WTC11 (cell line): ENCODE results near the gene EPHA6. TPM values are rescaled to one million over a fixed set of nuclear protein-coding genes. Genes with fewer than 3 reads are reported as not detected.

Experiments
- ATAC-seq: fragments of 200-7000 bp; cut with Tn5 transposase; 2 replicates; pipeline ENCODE4 v1.10.0; 2021; ENCODE audit warnings: mild to moderate bottlenecking, moderate library complexity
- CTCF ChIA-PET: fragments of 300-600 bp; sonication (Branson Sonifier 250); formaldehyde crosslinking; loops from one replicate; lab custom pipeline; 2021; ENCODE audit warnings: antibody characterized with exemption; lab: Charles Lee
- POLR2A ChIA-PET: fragments of 350-600 bp; sonication (Branson Sonifier 250); formaldehyde crosslinking; loops from one replicate; lab custom pipeline; 2021; ENCODE audit warnings: antibody characterized with exemption; lab: Charles Lee
- DNase-seq: peaks from one replicate; pipeline ENCODE4 v3.0.0; 2021; ENCODE audit warnings: low spot score
- H3K27ac Mint-ChIP-seq: 2 replicates; pipeline ENCODE4 v1.8.0; 2021; ENCODE audit warnings: mixed read lengths
- H3K27me3 Mint-ChIP-seq: 2 replicates; pipeline ENCODE4 v1.8.0; 2021; ENCODE audit warnings: low read depth, mild to moderate bottlenecking, moderate library complexity, mixed read lengths
- H3K36me3 Mint-ChIP-seq: 2 replicates; pipeline ENCODE4 v1.8.0; 2021; ENCODE audit warnings: mixed read lengths
- H3K4me1 Mint-ChIP-seq: 2 replicates; pipeline ENCODE4 v1.8.0; 2022; ENCODE audit warnings: mixed read lengths
- H3K4me3 Mint-ChIP-seq: 2 replicates; pipeline ENCODE4 v1.8.0; 2021; ENCODE audit warnings: mild to moderate bottlenecking, moderate library complexity, mixed read lengths
- H3K9me3 Mint-ChIP-seq: 2 replicates; pipeline ENCODE4 v1.8.0; 2021; ENCODE audit warnings: mixed read lengths
- ATF2 ChIP-seq: sonication (generic); formaldehyde crosslinking; IDR thresholded peaks from 2 replicates; pipeline ENCODE4 v1.8.1; 2022; ENCODE audit warnings: low read depth, missing genetic modification reagents, borderline replicate concordance
- CTCF ChIP-seq: fragments of 200-600 bp; IDR thresholded peaks from 2 replicates; pipeline ENCODE4 v1.8.0; 2022; ENCODE audit warnings: antibody characterized with exemption
- E2F1 ChIP-seq: sonication (generic); formaldehyde crosslinking; IDR thresholded peaks from 2 replicates; pipeline ENCODE4 v1.8.0; 2022; ENCODE audit warnings: mild to moderate bottlenecking, missing genetic modification reagents
- EMX1 ChIP-seq: fragments of 250-450 bp; sonication (Bioruptor Pico); IDR thresholded peaks from 2 replicates; pipeline ENCODE4 v1.8.0; 2021; ENCODE audit warnings: mild to moderate bottlenecking
- ESRRA ChIP-seq: sonication (generic); formaldehyde crosslinking; IDR thresholded peaks from 2 replicates; pipeline ENCODE4 v1.8.1; 2022; ENCODE audit warnings: mild to moderate bottlenecking, missing genetic modification reagents, borderline replicate concordance
- ETV6 ChIP-seq: sonication (generic); formaldehyde crosslinking; IDR thresholded peaks from 2 replicates; pipeline ENCODE4 v1.8.1; 2022; ENCODE audit warnings: mild to moderate bottlenecking, missing genetic modification reagents
- FOXK1 ChIP-seq: sonication (generic); formaldehyde crosslinking; IDR thresholded peaks from 2 replicates; pipeline ENCODE4 v1.8.0; 2022; ENCODE audit warnings: mild to moderate bottlenecking, moderate library complexity, missing genetic modification reagents
- GABPB1 ChIP-seq: sonication (generic); formaldehyde crosslinking; IDR thresholded peaks from 2 replicates; pipeline ENCODE4 v1.8.1; 2023; ENCODE audit warnings: mild to moderate bottlenecking, missing genetic modification reagents
- HMGA2 ChIP-seq: fragments of 250-450 bp; sonication (Bioruptor Pico); IDR thresholded peaks from 2 replicates; pipeline ENCODE4 v1.4.0; 2021; ENCODE audit warnings: mild to moderate bottlenecking, moderate library complexity
- KAT7 ChIP-seq: sonication (generic); formaldehyde crosslinking; IDR thresholded peaks from 2 replicates; pipeline ENCODE4 v1.8.1; 2023; ENCODE audit warnings: missing genetic modification reagents, mild to moderate bottlenecking, borderline replicate concordance
- MAX ChIP-seq: sonication (generic); formaldehyde crosslinking; IDR thresholded peaks from 2 replicates; pipeline ENCODE4 v1.8.0; 2022; ENCODE audit warnings: mild to moderate bottlenecking, missing genetic modification reagents
- MYBL2 ChIP-seq: sonication (generic); formaldehyde crosslinking; IDR thresholded peaks from 2 replicates; pipeline ENCODE4 v1.8.1; 2023; ENCODE audit warnings: mild to moderate bottlenecking, moderate library complexity, missing genetic modification reagents
- NR2C2 ChIP-seq: sonication (generic); formaldehyde crosslinking; IDR thresholded peaks from 2 replicates; pipeline ENCODE4 v1.8.0; 2022; ENCODE audit warnings: mild to moderate bottlenecking, missing genetic modification reagents
- OVOL2 ChIP-seq: fragments of 250-450 bp; sonication (Bioruptor Pico); IDR thresholded peaks from 2 replicates; pipeline ENCODE4 v1.9.0; 2021; ENCODE audit warnings: mild to moderate bottlenecking, borderline replicate concordance
- SMAD4 ChIP-seq: sonication (generic); formaldehyde crosslinking; IDR thresholded peaks from 2 replicates; pipeline ENCODE4 v1.8.0; 2022; ENCODE audit warnings: mild to moderate bottlenecking, missing genetic modification reagents
- SP1 ChIP-seq: sonication (generic); formaldehyde crosslinking; conservative IDR thresholded peaks from 2 replicates; pipeline ENCODE4 v1.8.1; 2022; ENCODE audit warnings: missing genetic modification reagents
- TP53 ChIP-seq: sonication (generic); formaldehyde crosslinking; IDR thresholded peaks from 2 replicates; pipeline ENCODE4 v1.8.1; 2023; ENCODE audit warnings: mild to moderate bottlenecking, missing genetic modification reagents
- USF1 ChIP-seq: sonication (generic); formaldehyde crosslinking; IDR thresholded peaks from 2 replicates; pipeline ENCODE4 v1.8.0; 2022; ENCODE audit warnings: mild to moderate bottlenecking, missing genetic modification reagents
- ZNF138 ChIP-seq: sonication (generic); formaldehyde crosslinking; conservative IDR thresholded peaks from 2 replicates; pipeline ENCODE4 v1.8.1; 2022; ENCODE audit warnings: mild to moderate bottlenecking, moderate library complexity, missing genetic modification reagents
- ZNF317 ChIP-seq: sonication (generic); formaldehyde crosslinking; IDR thresholded peaks from 2 replicates; pipeline ENCODE4 v1.8.1; 2023; ENCODE audit warnings: low read depth, mild to moderate bottlenecking, moderate library complexity, missing genetic modification reagents, borderline replicate concordance
- ZNF423 ChIP-seq: fragments of 250-450 bp; sonication (Bioruptor Pico); IDR thresholded peaks from 2 replicates; pipeline ENCODE4 v2.1.2; 2022; ENCODE audit warnings: mild to moderate bottlenecking, moderate library complexity
- ZNF532 ChIP-seq: fragments of 250-450 bp; sonication (Bioruptor Pico); IDR thresholded peaks from 2 replicates; pipeline ENCODE4 v1.9.0; 2021; ENCODE audit warnings: mild to moderate bottlenecking, borderline replicate concordance
- total RNA-seq: library from RNA; stranded (reverse); gene quantifications from 3 replicates; pipeline ENCODE4 v1.2.3, GENCODE V29; 2021

The EPHA6 gene
- total RNA-seq, 1 experiment from 2014 or later, result 2.1 TPM

GRCh38 chr3:97763586-97764406 lies 949.4 kb downstream of the EPHA6 start (continued):
- TF ChIP-seq E2F1 (no peak), CTCF (no peak)

GRCh38 chr3:97764407-97765238 lies 950.2 kb downstream of the EPHA6 start, which contains the start of gene ARL6:
Gene ARL6, plus strand, starts transcription at chr3:97764758. Its CDS starts 3,350 bp downstream, at chr3:97768108.
- Mint-ChIP-seq H3K27ac (peak within 1 kb of the TSS; percentile 96), H3K9me3 (peaks cover 2% of the 10 kb centered on the region), H3K27me3 (no peaks in the 10 kb centered on the region), H3K36me3 (peaks cover 7% of the 10 kb centered on the region), H3K4me1 (peaks cover 28% of the 10 kb centered on the region), H3K4me3 (peak within 1 kb of the TSS; percentile 97)
- peak; percentile 94 for ATAC-seq
- ChIA-PET CTCF (interaction anchor here (0.6 to 1.2 kb wide), 8 partner anchors 12 to 1411 kb away, joined by 3 to 7 read pairs (median 5); no protein-coding TSS in a partner anchor), POLR2A (interaction anchor here (1.0 kb wide), 1 partner anchor 20 kb away, joined by 13 read pairs; no protein-coding TSS in a partner anchor)
- DNase-seq, result peak; percentile 81
- TF ChIP-seq GABPB1 (CRISPR knock-in tag), result peak; percentile 58; the same call in 1 of the 2 replicates
- TF ChIP-seq FOXK1 (CRISPR knock-in tag), result peak; percentile 64; the same call in 1 of the 2 replicates
- 0 out of 2 replicates have a peak, but pooled peaks have one; percentile 58 for TF ChIP-seq KAT7
- TF ChIP-seq SP1 (CRISPR knock-in tag), result peak; percentile 44; the same call in 1 of the 2 replicates
- TF ChIP-seq ZNF317 (CRISPR knock-in tag), result no peak
- no peak for TF ChIP-seq ZNF532 (CRISPR knock-in tag)
- TF ChIP-seq ETV6 (CRISPR knock-in tag), result peak; percentile 51; the same call in 1 of the 2 replicates
- TF ChIP-seq MAX (CRISPR knock-in tag), result peak; percentile 52; the same call in 1 of the 2 replicates
- TF ChIP-seq ESRRA (CRISPR knock-in tag), result no peak

GRCh38 chr3:97765336-97765735 lies 950.9 kb downstream of the EPHA6 start:
- Mint-ChIP-seq H3K27me3 (no peaks in the 10 kb centered on the region), H3K9me3 (peaks cover 6% of the 10 kb centered on the region), H3K27ac (no peak overlapping the region), H3K36me3 (peaks cover 14% of the 10 kb centered on the region), H3K4me1 (peaks cover 28% of the 10 kb centered on the region), H3K4me3 (peak overlapping the region; percentile 97)
- CTCF ChIA-PET, result interaction anchor here (1.2 kb wide), 2 partner anchors 57 to 258 kb away, joined by 3 to 6 read pairs; no protein-coding TSS in a partner anchor
- ATAC-seq (no peak), DNase-seq (no peak)
- POLR2A ChIA-PET, result no interaction called here
- TF ChIP-seq GABPB1 (CRISPR knock-in tag), result no peak
- no peak for TF ChIP-seq SMAD4 (CRISPR knock-in tag)
- TF ChIP-seq EMX1 (CRISPR knock-in tag), result no peak
- TF ChIP-seq ZNF423 (CRISPR knock-in tag), result no peak
- no peak for TF ChIP-seq TP53 (CRISPR knock-in tag)
- no peak for TF ChIP-seq ATF2 (CRISPR knock-in tag)
- TF ChIP-seq HMGA2, result no peak
- TF ChIP-seq USF1 (CRISPR knock-in tag), result no peak
- no peak for TF ChIP-seq OVOL2 (CRISPR knock-in tag)
- TF ChIP-seq ZNF138, result no peak
- no peak for TF ChIP-seq NR2C2 (CRISPR knock-in tag)
- TF ChIP-seq MYBL2 (CRISPR knock-in tag), result no peak
